Hematopoietic multipotent progenitor cell treated with erythropoietin and hydrocortisone succinate and interleukin-3 and kit ligand, for 8 days (in vitro differentiated cells): Measurements from ENCODE around the gene FOXD1.

ENCODE experiments used
- DNase-seq: peaks from one replicate; pipeline ENCODE4 v3.0.0-alpha.2; 2015

Gene FOXD1

GRCh38 chr5:73438645-73439470 lies 9.7 kb downstream of the FOXD1 start:
- DNase-seq, result no peak

GRCh38 chr5:73437777-73438644 lies 10.6 kb downstream of the FOXD1 start:
- no peak for DNase-seq

- no peak for DNase-seq
Measured at GRCh38 chr5:73437101-73437776, 11.3 kb downstream of the FOXD1 start.

GRCh38 chr5:73436535-73437100 lies 12.0 kb downstream of the FOXD1 start:
- no peak for DNase-seq

- DNase-seq, result no peak
Measured at GRCh38 chr5:73435759-73436534, 12.6 kb downstream of the FOXD1 start.

- no peak for DNase-seq
Measured at GRCh38 chr5:73434907-73435306, 13.7 kb downstream of the FOXD1 start.

GRCh38 chr5:73434461-73434860 lies 14.1 kb downstream of the FOXD1 start:
- no peak for DNase-seq

- no peak for DNase-seq
Measured at GRCh38 chr5:73433982-73434342, 14.6 kb downstream of the FOXD1 start.

GRCh38 chr5:73433272-73433981 lies 15.2 kb downstream of the FOXD1 start:
- no peak for DNase-seq

- no peak for DNase-seq
Measured at GRCh38 chr5:73431204-73431851, 17.2 kb downstream of the FOXD1 start.

GRCh38 chr5:73426034-73426433 lies 22.5 kb downstream of the FOXD1 start:
- no peak for DNase-seq

GRCh38 chr5:73424556-73424977 lies 24.0 kb downstream of the FOXD1 start:
- DNase-seq, result no peak

- DNase-seq, result no peak
Measured at GRCh38 chr5:73422164-73422563, 26.4 kb downstream of the FOXD1 start.

- DNase-seq, result no peak
Measured at GRCh38 chr5:73420666-73421065, 27.9 kb downstream of the FOXD1 start.

GRCh38 chr5:73419465-73420390 lies 28.8 kb downstream of the FOXD1 start:
- DNase-seq, result no peak

- DNase-seq, result no peak
Measured at GRCh38 chr5:73419117-73419464, 29.5 kb downstream of the FOXD1 start.

- DNase-seq, result no peak
Measured at GRCh38 chr5:73418244-73418691, 30.3 kb downstream of the FOXD1 start.

- DNase-seq, result no peak
Measured at GRCh38 chr5:73417303-73418034, 31.1 kb downstream of the FOXD1 start.

- DNase-seq, result no peak
Measured at GRCh38 chr5:73415617-73416016, 33.0 kb downstream of the FOXD1 start.
